Smooth muscle cell (in vitro differentiated cells): ENCODE data around the gene R3HDM2. TPM values are rescaled to one million over a fixed set of nuclear protein-coding genes. Genes with fewer than 3 reads are reported as not detected.

Source experiments
- DNase-seq: peaks from one replicate; lab custom pipeline; 2025; ENCODE audit not compliant: unreplicated experiment; lab: John Stamatoyannopoulos, UW
- H2AFZ ChIP-seq: fragments of 200-600 bp; sonication (generic); 2 replicates; pipeline ENCODE4 v1.6.0; 2016; ENCODE audit warnings: antibody characterized with exemption, low read depth, mild to moderate bottlenecking
- H3F3A ChIP-seq: fragments of 200-600 bp; sonication (generic); 2 replicates; pipeline ENCODE4 v1.6.0; 2017; ENCODE audit warnings: antibody characterized with exemption, low read depth
- H3K27ac ChIP-seq: fragments of 200-600 bp; sonication (generic); 2 replicates; pipeline ENCODE4 v1.5.1; 2016; ENCODE audit warnings: low read depth, mild to moderate bottlenecking
- H3K27me3 ChIP-seq: fragments of 200-600 bp; sonication (generic); 2 replicates; pipeline ENCODE4 v1.6.1; 2016; ENCODE audit warnings: low read depth, mild to moderate bottlenecking
- H3K36me3 ChIP-seq: fragments of 200-600 bp; sonication (generic); 2 replicates; pipeline ENCODE4 v1.5.1; 2016; ENCODE audit warnings: low read depth
- H3K4me1 ChIP-seq: fragments of 200-600 bp; sonication (generic); 2 replicates; pipeline ENCODE4 v1.5.1; 2016; ENCODE audit warnings: low read depth
- H3K4me2 ChIP-seq: fragments of 200-600 bp; sonication (generic); 2 replicates; pipeline ENCODE4 v1.6.0; 2016; ENCODE audit warnings: mild to moderate bottlenecking
- H3K4me3 ChIP-seq: fragments of 200-600 bp; sonication (generic); 2 replicates; pipeline ENCODE4 v1.5.1; 2016; ENCODE audit warnings: mild to moderate bottlenecking
- H3K79me2 ChIP-seq: fragments of 200-600 bp; sonication (generic); 2 replicates; pipeline ENCODE4 v1.6.0; 2016; ENCODE audit warnings: low read depth, mild to moderate bottlenecking
- H3K9ac ChIP-seq: fragments of 200-600 bp; sonication (generic); 2 replicates; pipeline ENCODE4 v1.6.0; 2016; ENCODE audit warnings: low read depth
- H3K9me3 ChIP-seq: fragments of 200-600 bp; sonication (generic); replicated peaks from 2 replicates; pipeline ENCODE4 v1.5.1; 2016; ENCODE audit warnings: low read depth
- H4K20me1 ChIP-seq: fragments of 200-600 bp; sonication (generic); 2 replicates; pipeline ENCODE4 v1.6.0; 2016; ENCODE audit warnings: low read depth
- WGBS: methylation state at CpG from one replicate; pipeline ENCODE4 v1.1.7; 2016; ENCODE audit warnings: low lambda C conversion rate; 5-methylcytosine and 5-hydroxymethylcytosine counted together
- polyA plus RNA-seq: library from polyadenylated mRNA; unstranded; fragments of >200 nt; fragmentation: Nextera tagmentation; extraction: Ambion mirVana; gene quantifications from 2 replicates; pipeline ENCODE4 v1.2.1, GENCODE V29; 2016
- total RNA-seq: library from RNA; depleted of rRNA; stranded (reverse); fragments of >200 nt; gene quantifications from 2 replicates; pipeline ENCODE4 v1.2.3, GENCODE V29; 2014
- TF ChIP-seq, protein P1 (sequence below): fragments of 200-600 bp; sonication (generic); IDR thresholded peaks from 2 replicates; pipeline ENCODE4 v1.5.1; 2017; ENCODE audit warnings: borderline replicate concordance, mild to moderate bottlenecking, antibody characterized with exemption; ENCODE audit not compliant: insufficient read depth, poor library complexity, severe bottlenecking

The R3HDM2 gene
- total and polyA plus RNA-seq, 2 experiments from 2014 or later, result 12.2 to 16.0 TPM

DNA sequence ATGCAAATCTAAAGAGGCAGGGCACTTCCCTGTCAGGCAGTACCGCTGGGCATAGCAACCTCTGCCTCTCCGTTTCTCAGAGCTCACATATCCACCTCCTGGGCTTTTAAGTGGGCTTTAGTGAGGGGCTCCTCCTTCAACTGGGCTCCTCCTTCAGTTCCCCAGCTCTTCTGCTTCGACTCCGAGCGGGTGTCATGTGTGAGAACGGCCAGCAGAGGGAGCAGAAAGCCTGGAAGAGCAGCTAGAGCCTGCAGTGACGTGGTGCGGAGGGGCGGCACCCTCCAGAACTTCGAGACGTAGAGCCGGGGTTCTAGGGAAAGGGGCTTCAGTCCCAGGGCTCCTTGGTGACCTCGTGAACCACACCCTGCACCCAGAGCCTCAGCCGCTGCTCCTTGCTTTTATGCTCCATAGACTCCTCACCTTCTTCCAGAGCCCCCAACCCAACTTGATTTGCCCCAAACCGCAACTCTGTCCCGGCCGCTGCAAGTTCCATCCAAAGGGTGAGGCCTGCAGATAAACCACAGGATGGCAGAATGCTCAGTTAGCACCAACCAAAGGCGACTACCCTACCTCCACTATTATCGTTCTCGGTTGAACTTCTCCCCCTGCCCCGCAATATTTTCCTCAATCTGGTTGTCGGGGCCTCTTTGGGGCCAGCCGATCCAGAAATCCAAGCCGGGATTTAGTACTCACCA, 28.4 kb upstream of the R3HDM2 start:
- Histone ChIP-seq H3K9ac (peak overlapping the region; percentile 66), H3K79me2 (peaks cover 10% of the 10 kb centered on the region), H3K4me3 (peak overlapping the region; percentile 73), H4K20me1 (no peaks in the 10 kb centered on the region), H2AFZ (peak overlapping the region; percentile 84), H3K4me1 (peaks cover 23% of the 10 kb centered on the region), H3K36me3 (no peaks in the 10 kb centered on the region), H3F3A (peaks cover 10% of the 10 kb centered on the region), H3K27me3 (no peaks in the 10 kb centered on the region), H3K27ac (peak overlapping the region; percentile 89), H3K9me3 (no peaks in the 10 kb centered on the region), H3K4me2 (peak overlapping the region; percentile 100)
- WGBS, result 2% methylated on average over 24 of the region's 24 CpGs
- TF ChIP-seq, protein P1, sequence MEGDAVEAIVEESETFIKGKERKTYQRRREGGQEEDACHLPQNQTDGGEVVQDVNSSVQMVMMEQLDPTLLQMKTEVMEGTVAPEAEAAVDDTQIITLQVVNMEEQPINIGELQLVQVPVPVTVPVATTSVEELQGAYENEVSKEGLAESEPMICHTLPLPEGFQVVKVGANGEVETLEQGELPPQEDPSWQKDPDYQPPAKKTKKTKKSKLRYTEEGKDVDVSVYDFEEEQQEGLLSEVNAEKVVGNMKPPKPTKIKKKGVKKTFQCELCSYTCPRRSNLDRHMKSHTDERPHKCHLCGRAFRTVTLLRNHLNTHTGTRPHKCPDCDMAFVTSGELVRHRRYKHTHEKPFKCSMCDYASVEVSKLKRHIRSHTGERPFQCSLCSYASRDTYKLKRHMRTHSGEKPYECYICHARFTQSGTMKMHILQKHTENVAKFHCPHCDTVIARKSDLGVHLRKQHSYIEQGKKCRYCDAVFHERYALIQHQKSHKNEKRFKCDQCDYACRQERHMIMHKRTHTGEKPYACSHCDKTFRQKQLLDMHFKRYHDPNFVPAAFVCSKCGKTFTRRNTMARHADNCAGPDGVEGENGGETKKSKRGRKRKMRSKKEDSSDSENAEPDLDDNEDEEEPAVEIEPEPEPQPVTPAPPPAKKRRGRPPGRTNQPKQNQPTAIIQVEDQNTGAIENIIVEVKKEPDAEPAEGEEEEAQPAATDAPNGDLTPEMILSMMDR, result peak; percentile 85
- DNase-seq, result peak; percentile 81

DNA sequence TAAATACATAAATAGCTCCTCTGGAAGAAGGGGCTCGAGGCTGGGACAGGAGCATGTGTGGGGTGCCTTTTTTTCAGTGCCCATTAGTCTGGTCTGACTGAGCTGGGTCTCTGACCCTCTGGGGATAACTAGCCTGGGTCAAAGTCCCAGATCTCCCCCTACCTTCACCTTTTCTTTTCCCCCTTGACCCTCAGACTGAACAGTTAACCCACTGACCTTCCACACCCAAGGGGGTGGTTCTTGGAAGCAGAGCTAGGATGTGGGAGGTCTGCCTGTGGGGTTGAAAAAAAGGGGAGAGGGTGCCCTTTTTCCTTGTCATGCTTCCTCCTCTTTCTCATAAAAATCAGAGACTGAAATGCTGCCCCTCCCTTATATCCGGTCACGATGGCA, 27.8 kb upstream of the R3HDM2 start:
- no peaks in the 10 kb centered on the region for H3K27me3 ChIP-seq
- no peaks in the 10 kb centered on the region for H3K36me3 ChIP-seq
- DNase-seq, result no peak
- TF ChIP-seq, protein P1, result no peak
- H3K4me2 ChIP-seq, result peak overlapping the region; percentile 100
- no peaks in the 10 kb centered on the region for H4K20me1 ChIP-seq
- H3K9ac ChIP-seq, result peak overlapping the region; percentile 66
- H3K4me1 ChIP-seq, result peaks cover 23% of the 10 kb centered on the region
- H3K79me2 ChIP-seq, result peaks cover 10% of the 10 kb centered on the region
- peak overlapping the region; percentile 77 for H2AFZ ChIP-seq
- H3K27ac ChIP-seq, result peak overlapping the region; percentile 89
- 36% methylated on average over 3 of the region's 3 CpGs for WGBS
- peaks cover 10% of the 10 kb centered on the region for H3F3A ChIP-seq
- no peaks in the 10 kb centered on the region for H3K9me3 ChIP-seq
- peak overlapping the region; percentile 73 for H3K4me3 ChIP-seq

DNA sequence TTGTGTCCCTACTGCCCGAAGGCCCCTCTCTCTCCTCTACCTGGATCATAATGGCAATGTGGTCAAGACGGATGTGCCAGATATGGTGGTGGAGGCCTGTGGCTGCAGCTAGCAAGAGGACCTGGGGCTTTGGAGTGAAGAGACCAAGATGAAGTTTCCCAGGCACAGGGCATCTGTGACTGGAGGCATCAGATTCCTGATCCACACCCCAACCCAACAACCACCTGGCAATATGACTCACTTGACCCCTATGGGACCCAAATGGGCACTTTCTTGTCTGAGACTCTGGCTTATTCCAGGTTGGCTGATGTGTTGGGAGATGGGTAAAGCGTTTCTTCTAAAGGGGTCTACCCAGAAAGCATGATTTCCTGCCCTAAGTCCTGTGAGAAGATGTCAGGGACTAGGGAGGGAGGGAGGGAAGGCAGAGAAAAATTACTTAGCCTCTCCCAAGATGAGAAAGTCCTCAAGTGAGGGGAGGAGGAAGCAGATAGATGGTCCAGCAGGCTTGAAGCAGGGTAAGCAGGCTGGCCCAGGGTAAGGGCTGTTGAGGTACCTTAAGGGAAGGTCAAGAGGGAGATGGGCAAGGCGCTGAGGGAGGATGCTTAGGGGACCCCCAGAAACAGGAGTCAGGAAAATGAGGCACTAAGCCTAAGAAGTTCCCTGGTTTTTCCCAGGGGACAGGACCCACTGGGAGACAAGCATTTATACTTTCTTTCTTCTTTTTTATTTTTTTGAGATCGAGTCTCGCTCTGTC, 26.1 kb upstream of the R3HDM2 start:
- H3K79me2 ChIP-seq, result peaks cover 10% of the 10 kb centered on the region
- H3K9me3 ChIP-seq, result no peaks in the 10 kb centered on the region
- TF ChIP-seq, protein P1, result no peak
- H3K4me2 ChIP-seq, result peak overlapping the region; percentile 37
- H3K9ac ChIP-seq, result peak overlapping the region; percentile 16
- WGBS, result 92% methylated on average over 6 of the region's 6 CpGs
- H3K36me3 ChIP-seq, result no peaks in the 10 kb centered on the region
- no peak for DNase-seq
- H3K27ac ChIP-seq, result peak overlapping the region; percentile 89
- H3K4me1 ChIP-seq, result peaks cover 23% of the 10 kb centered on the region
- H2AFZ ChIP-seq, result no peak overlapping the region
- H3K4me3 ChIP-seq, result no peak overlapping the region
- H3F3A ChIP-seq, result peaks cover 10% of the 10 kb centered on the region
- H4K20me1 ChIP-seq, result no peaks in the 10 kb centered on the region
- no peaks in the 10 kb centered on the region for H3K27me3 ChIP-seq
